Stimulated activated CD4-positive, alpha-beta T cell treated with anti-CD3 and anti-CD28 coated beads, Interleukin-12 subunit alpha, Interleukin-12 subunit beta, amount 100 ng/mL, for 4 hours (primary cell): ENCODE measurements around the gene PCGF2.

ENCODE experiments used
- DNase-seq: peaks from one replicate; pipeline ENCODE4 v3.0.0-alpha.2; 2020

PCGF2 gene

GRCh38 chr17:38702166-38702915 lies 45.8 kb downstream of the PCGF2 start:
- peak; percentile 75 for DNase-seq

- DNase-seq = peak; percentile 69
These were observed 46.5 kb downstream of the PCGF2 start for GRCh38 chr17:38701504-38702165.

- no peak for DNase-seq
These were observed 49.4 kb downstream of the PCGF2 start for GRCh38 chr17:38698760-38699159.

- DNase-seq = no peak
These were observed 50.9 kb downstream of the PCGF2 start for GRCh38 chr17:38697061-38697820.

- no peak for DNase-seq
These were observed 54.3 kb downstream of the PCGF2 start for GRCh38 chr17:38693700-38694329.

- no peak for DNase-seq
These were observed 57.0 kb downstream of the PCGF2 start for GRCh38 chr17:38691154-38691553.

- DNase-seq = no peak
These were observed 57.8 kb downstream of the PCGF2 start for GRCh38 chr17:38690386-38690785.

- DNase-seq = no peak
These were observed 60.9 kb downstream of the PCGF2 start for GRCh38 chr17:38687286-38687685.

- DNase-seq = no peak
These were observed 62.6 kb downstream of the PCGF2 start for GRCh38 chr17:38685491-38685890.
